HG03460 (cell line): Measurements from ENCODE around the gene FBXO9.
A peak's percentile ranks its signal among the peaks of the same experiment; 100 is the strongest.

Experiments used
- ATAC-seq: cut with Tn5 transposase; IDR thresholded peaks from one replicate; pipeline ENCODE4 v1.9.1; 2021; ENCODE audit not compliant: unreplicated experiment

The FBXO9 gene

DNA sequence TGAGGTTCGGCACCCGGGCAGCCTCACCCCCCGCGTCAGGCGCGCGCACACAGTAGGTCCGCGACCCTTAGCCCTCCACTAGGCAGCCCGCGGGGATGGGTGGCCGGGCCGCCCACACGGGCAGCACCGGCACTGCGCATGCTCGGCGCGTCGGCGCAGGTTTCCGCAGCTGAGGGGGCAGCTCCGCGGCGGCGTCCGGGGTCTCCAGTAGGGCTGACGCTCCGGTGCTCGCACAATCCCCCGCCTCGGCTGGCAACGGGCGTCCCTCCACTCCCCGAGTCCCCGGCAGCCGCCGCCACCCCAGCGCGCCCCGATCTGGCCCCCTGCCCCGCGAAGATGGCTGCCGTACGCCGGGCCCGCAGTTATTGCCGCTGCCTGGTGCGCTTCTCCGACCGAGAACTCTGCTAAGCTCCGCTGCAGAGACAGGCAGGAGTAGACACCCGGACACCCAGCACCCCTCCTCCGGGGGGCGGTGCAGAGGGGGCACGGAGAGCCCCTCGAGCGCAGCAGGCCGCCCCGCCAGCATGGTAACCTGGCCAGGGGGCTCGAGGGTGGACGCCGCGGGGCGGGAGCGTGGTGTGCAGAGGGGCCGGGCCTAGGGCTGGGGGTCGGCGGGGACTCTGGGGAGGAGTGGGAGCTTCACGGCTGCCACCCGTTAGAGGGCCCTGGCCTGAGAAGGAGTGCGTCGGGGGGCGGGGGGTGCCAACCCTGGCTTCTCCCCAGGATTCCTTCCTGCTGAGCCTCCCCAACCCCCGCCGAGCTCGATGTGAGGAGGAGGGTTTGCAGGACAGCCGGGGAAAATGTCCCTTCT is at the start of gene FBXO9:
TSS of gene FBXO9 (plus strand) at position 139 of the 811 bp plus-strand sequence. CDS start at position 525, 386 bp downstream.
- peak; percentile 47 for ATAC-seq

DNA sequence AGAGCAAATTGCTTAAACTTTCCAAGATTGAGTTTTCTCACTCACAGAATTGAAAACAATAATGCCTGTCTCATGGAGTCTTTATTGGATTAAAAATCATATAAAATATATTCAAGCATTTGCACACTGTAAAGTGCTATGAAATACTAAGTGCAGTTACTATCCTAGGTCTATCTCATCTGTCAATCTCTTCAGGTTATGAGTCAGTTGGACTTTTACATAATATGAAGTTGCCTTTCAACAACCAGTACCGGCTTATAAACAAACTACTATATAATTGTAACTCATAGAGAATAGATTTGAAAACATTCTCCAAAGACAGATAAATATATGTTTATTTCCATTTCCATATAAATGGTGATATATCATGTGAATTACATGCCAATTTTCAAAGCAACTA is 49.7 kb upstream of the FBXO9 start:
- ATAC-seq, result no peak

GRCh38 chr6:53018446-53018845 is 46.8 kb upstream of the FBXO9 start:
- ATAC-seq, result no peak

- no peak for ATAC-seq
These were observed 45.0 kb upstream of the FBXO9 start for GRCh38 chr6:53020005-53020744.

GRCh38 chr6:53023323-53023722 is 41.9 kb upstream of the FBXO9 start:
- no peak for ATAC-seq

- no peak for ATAC-seq
These were observed 38.7 kb upstream of the FBXO9 start for GRCh38 chr6:53026526-53026925.

GRCh38 chr6:53027131-53027718 is 38.0 kb upstream of the FBXO9 start:
- ATAC-seq, result no peak

DNA sequence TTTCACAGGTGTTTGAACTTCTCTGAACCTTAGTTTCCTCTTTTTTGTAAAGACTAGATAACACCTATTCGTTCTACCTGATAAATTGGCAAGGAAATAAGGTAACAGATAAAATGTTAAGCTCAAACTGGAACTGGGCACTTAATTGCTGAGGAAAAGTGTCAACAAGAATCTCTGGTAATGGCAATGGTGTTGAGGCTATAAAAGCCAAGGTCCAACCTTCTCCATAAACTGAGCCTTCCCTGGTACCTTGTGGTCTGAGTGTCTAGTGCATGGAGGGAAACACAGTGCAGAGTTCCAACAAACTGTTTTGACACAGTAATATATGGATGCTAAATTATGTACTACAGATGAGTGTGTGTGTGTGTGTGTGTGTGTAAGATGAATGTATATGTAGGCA is 36.7 kb upstream of the FBXO9 start:
- ATAC-seq, result no peak

GRCh38 chr6:53029257-53029656 is 35.9 kb upstream of the FBXO9 start:
- ATAC-seq, result no peak

- no peak for ATAC-seq
These were observed 35.4 kb upstream of the FBXO9 start for GRCh38 chr6:53029761-53030160.

- ATAC-seq, result no peak
These were observed 33.9 kb upstream of the FBXO9 start for GRCh38 chr6:53031281-53031680.

DNA sequence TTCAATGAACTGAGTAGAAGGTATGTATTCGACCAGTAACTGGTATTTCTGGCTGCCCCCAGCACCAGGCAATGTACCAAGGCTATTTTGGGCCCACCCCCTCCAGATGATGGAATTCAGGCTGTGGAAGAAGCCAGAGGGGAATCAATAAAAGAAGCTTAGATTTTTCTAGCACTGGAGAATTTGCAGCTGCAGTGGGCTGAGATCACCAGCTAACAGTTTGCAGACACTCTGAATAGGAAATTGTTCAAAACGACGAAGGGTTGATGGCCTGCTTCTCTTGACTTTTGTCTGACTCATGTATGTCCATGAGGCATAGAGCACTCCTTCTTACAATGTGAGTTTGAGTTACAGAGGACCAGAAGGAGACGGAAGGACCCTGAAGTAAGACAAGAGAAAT is 32.4 kb upstream of the FBXO9 start:
- no peak for ATAC-seq

DNA sequence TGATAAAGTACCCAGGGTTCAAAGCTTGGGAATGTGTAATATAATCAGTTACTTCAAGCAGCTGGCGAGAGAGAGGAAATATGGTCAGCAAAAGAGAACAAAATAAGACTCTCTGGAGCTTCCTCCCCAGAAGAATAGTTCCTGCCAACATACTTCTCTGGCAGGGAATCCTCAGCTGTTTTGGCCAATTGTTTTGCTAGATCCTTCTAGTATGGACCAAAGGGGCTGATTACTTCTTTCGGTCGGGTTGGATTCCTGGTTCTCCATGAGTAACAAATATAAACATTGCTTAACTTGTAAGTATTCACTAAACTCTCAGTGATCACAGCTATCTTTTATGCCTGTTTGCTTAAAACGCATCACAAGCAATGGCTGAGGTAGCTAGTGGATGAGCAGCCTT is 31.4 kb upstream of the FBXO9 start:
- no peak for ATAC-seq

GRCh38 chr6:53035549-53036213 is 29.5 kb upstream of the FBXO9 start:
- ATAC-seq, result no peak

DNA sequence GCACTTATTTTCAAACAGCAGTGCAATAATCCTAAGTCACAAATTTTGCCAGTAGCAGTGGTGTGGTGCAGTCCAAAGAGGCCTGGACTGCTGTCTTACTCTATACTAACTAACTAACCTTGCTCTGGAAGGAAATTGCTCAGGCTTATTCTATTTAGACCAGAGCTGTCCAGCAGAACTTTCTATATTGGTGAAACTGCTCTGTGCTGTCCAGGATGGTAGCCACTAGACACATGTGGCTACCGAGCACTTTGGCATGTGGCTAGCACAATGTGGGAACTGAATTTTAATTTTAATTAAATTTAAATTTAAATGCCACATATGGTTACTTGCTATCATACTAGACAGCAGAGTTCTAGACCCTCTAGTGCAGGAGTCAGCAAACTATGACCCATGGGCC is 27.1 kb upstream of the FBXO9 start:
- no peak for ATAC-seq

DNA sequence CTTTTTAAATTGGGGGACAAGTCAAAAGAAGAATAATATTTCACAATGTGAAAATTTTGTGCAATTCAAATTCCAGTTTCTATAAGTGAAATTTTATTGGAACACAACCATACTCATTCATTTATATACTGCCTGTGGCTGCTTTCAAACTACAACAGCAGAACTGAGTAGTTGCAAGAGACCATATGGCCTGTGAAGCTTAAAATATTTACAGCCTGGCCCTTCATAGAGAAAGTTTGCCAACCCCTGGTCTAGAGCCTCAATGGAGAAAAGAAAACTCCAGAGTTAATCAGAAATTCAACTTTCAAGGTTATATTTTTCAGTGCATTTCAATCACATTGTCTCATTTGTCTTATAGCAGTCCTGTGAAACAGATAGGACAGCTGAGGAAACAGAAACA is 26.6 kb upstream of the FBXO9 start:
- no peak for ATAC-seq

- ATAC-seq, result no peak
These were observed 23.8 kb upstream of the FBXO9 start for GRCh38 chr6:53041356-53041755.

- ATAC-seq, result no peak
These were observed 23.1 kb upstream of the FBXO9 start for GRCh38 chr6:53042112-53042511.

DNA sequence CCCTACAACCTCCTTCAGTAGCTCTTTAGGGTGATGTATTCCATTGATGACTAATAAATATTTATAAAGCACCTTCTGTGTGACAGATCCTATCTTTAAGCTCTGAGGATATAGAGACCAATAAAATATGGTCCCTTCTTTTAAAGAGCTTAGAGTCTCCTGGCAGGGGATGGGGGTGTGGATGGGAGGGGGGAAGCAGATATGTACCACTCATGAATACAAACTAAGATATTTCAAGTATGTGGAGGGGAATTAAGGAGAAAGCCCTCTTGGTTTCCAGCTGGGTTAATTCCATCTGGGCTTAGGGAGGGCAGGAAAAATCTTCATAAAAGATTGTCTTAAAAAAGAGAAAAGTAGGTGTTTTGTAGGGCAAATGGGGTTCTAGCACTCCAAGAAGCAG is 21.6 kb upstream of the FBXO9 start:
- ATAC-seq, result no peak

GRCh38 chr6:53044071-53044470 is 21.1 kb upstream of the FBXO9 start:
- ATAC-seq, result no peak

DNA sequence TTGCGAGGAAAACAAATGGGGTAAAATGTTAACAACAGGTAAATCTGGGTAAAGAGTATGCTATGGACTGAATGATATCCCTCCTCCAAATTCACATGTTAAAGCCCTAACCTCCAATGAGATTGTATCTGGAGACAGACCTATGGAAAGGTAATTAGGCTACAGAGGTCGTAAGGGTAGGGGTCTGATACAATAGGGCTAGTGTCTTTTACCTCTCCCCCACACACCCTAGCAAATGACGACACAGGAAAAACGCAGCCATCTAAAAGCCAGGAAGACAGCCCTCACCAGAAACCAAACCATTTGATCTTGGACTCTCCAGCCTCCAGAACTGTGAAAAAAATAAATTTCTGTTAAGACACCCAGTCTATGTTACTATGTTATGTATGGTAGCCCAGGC is 20.6 kb upstream of the FBXO9 start:
- no peak for ATAC-seq
